PC-3 (cell line): ENCODE measurements around the gene SFTPB.

ENCODE experiments used
- CTCF ChIP-seq: fragments of 300-600 bp; sonication (generic); conservative IDR thresholded peaks from 2 replicates; pipeline ENCODE4 v1.5.1; 2017; ENCODE audit warnings: antibody characterized with exemption, low read depth, mild to moderate bottlenecking, low read length
- EZH2 ChIP-seq: fragments of 300-600 bp; sonication (generic); IDR thresholded peaks from one replicate; pipeline ENCODE4 v1.6.1; 2017; ENCODE audit warnings: antibody characterized with exemption, mild to moderate bottlenecking, low read length; ENCODE audit not compliant: unreplicated experiment
- EZH2phosphoT487 ChIP-seq: fragments of 300-600 bp; sonication (generic); IDR thresholded peaks from 2 replicates; pipeline ENCODE4 v1.6.1; 2018; ENCODE audit warnings: mild to moderate bottlenecking, antibody characterized with exemption, low read length, borderline replicate concordance

- no peak for TF ChIP-seq CTCF
- no peak for TF ChIP-seq EZH2
- TF ChIP-seq EZH2phosphoT487, result no peak
Observed at GRCh38 chr2:85613717-85614515, 54.1 kb downstream of the SFTPB start.
